PC-9 (cell line): ENCODE measurements around the gene TBATA. TPM values are rescaled to one million over a fixed set of nuclear protein-coding genes. Genes with fewer than 3 reads are reported as not detected.
A peak's percentile ranks its signal among the peaks of the same experiment; 100 is the strongest.

Source experiments
- BruUV-seq: library from RNA; stranded (reverse); fragments of 400-500 nt; replicated peaks from 2 replicates; lab custom pipeline; 2021; lab: Mats Ljungman, UMichigan
- CTCF ChIA-PET: fragments of 300-600 bp; sonication (Branson Sonifier 250); formaldehyde crosslinking; loops from one replicate; lab custom pipeline; 2022; ENCODE audit warnings: antibody characterized with exemption; lab: Charles Lee
- POLR2A ChIA-PET: fragments of 300-600 bp; sonication (Branson Sonifier 250); formaldehyde crosslinking; loops from one replicate; lab custom pipeline; 2022; ENCODE audit warnings: antibody characterized with exemption; ENCODE audit not compliant: unreplicated experiment; lab: Charles Lee
- DNase-seq, 2 experiments: peaks; one replicate each; pipeline versions ENCODE4 v3.0.0 to v3.0.0-alpha.2; 2015 to 2022; ENCODE audit warnings: mixed read lengths in 1 of 2
- H2AFZ ChIP-seq: fragments of 200-600 bp; sonication (generic); 2 replicates; pipeline ENCODE4 v1.8.1; 2017; ENCODE audit warnings: antibody characterized with exemption
- H3F3A ChIP-seq: fragments of 200-600 bp; sonication (generic); 2 replicates; pipeline ENCODE4 v1.8.1; 2017; ENCODE audit warnings: antibody characterized with exemption, mild to moderate bottlenecking, low read depth; ENCODE audit not compliant: insufficient read depth
- H3K27ac ChIP-seq: fragments of 200-600 bp; sonication (generic); 2 replicates; pipeline ENCODE4 v1.6.1; 2016; ENCODE audit warnings: mixed run types
- H3K27me3 ChIP-seq: fragments of 200-600 bp; sonication (generic); 2 replicates; pipeline ENCODE4 v1.6.1; 2016; ENCODE audit warnings: low read depth, mixed run types; ENCODE audit not compliant: insufficient read depth
- H3K36me3 ChIP-seq: fragments of 200-600 bp; sonication (generic); 2 replicates; pipeline ENCODE4 v1.6.1; 2016; ENCODE audit warnings: low read depth, mixed run types
- H3K4me1 ChIP-seq: fragments of 200-600 bp; sonication (generic); replicated peaks from 2 replicates; pipeline ENCODE4 v1.6.1; 2016; ENCODE audit warnings: mixed run types; ENCODE audit not compliant: insufficient read depth
- H3K4me2 ChIP-seq: fragments of 200-600 bp; sonication (generic); 2 replicates; pipeline ENCODE4 v1.6.1; 2017; ENCODE audit warnings: mixed run types
- H3K4me3 ChIP-seq: fragments of 200-600 bp; sonication (generic); 2 replicates; pipeline ENCODE4 v1.6.1; 2016; ENCODE audit warnings: mixed run types
- H3K79me2 ChIP-seq: fragments of 200-600 bp; sonication (generic); 2 replicates; pipeline ENCODE4 v1.6.1; 2017; ENCODE audit warnings: low read depth, mixed run types
- H3K9me2 ChIP-seq: fragments of 200-600 bp; sonication (generic); 2 replicates; pipeline ENCODE4 v1.8.1; 2017; ENCODE audit warnings: mild to moderate bottlenecking; ENCODE audit not compliant: insufficient read depth
- H3K9me3 ChIP-seq: fragments of 200-600 bp; sonication (generic); 2 replicates; pipeline ENCODE4 v1.8.1; 2016; ENCODE audit warnings: low read depth; ENCODE audit not compliant: insufficient read depth
- H4K20me1 ChIP-seq: fragments of 200-600 bp; sonication (generic); 2 replicates; pipeline ENCODE4 v1.8.1; 2017; ENCODE audit not compliant: insufficient read depth
- EZH2 ChIP-seq: fragments of 200-600 bp; sonication (generic); IDR thresholded peaks from 2 replicates; pipeline ENCODE4 v1.8.0; 2017; ENCODE audit warnings: antibody characterized with exemption, low read depth
- intact Hi-C: fragments of 100-400 bp; cut with micrococcal nuclease; formaldehyde crosslinking; loops from one replicate; pipeline ENCODE4 v1.10.0; 2022; ENCODE audit not compliant: unreplicated experiment
- total RNA-seq: library from RNA; stranded (reverse); gene quantifications from 2 replicates; pipeline ENCODE4 v1.2.3, GENCODE V29; 2021
- TF ChIP-seq, protein P1 (sequence below): fragments of 200-600 bp; sonication (generic); conservative IDR thresholded peaks from 2 replicates; pipeline ENCODE4 v1.6.1; 2017; ENCODE audit warnings: mixed run types, antibody characterized with exemption, mild to moderate bottlenecking, moderate library complexity

Gene TBATA
- total RNA-seq, 1 experiment from 2014 or later, result not detected

- no TSS peak for BruUV-seq
Measured at GRCh38 chr10:70779088-70779487, 6.1 kb downstream of the TBATA start.

DNA sequence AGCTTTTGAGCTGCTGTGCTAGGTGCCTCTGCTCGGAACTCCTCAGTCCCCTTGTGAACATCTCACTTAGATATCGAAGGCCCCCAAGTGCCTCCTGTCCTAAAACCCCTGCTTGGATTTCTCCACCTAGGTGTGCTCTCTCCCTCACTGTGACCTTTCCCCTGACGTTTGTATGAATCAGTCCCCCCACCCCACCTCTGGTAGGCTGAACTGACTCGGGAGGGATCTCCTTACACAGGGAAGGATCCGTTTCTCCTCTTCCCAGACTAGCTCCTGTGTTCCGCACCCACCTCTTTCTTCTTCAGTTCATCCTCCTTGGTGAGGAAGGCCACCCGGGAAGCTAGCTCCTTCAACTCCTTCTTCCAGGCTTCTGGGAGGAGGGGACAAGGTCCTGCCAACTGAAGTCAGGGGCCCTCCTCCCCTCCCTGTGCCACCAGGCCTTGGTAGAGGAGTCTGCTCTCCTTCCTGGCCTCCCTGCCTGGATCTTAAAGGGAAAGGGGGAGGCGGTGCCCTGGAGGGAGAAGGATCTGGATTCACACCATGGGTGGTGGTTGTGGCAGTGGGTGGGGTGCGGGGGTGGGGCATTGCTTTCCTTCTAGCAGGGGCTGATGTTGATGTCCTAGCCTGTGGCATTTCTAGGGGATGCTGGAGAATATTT lies 6.8 kb downstream of the TBATA start:
- H2AFZ ChIP-seq, result peak overlapping the region; percentile 78
- H3K9me3 ChIP-seq, result no peaks in the 10 kb centered on the region
- H3F3A ChIP-seq, result peaks cover 10% of the 10 kb centered on the region
- POLR2A ChIA-PET, result no interaction called here
- intact Hi-C loops, result no loop called here
- H3K4me1 ChIP-seq, result peaks cover 33% of the 10 kb centered on the region
- DNase-seq, result no peak
- no TSS peak for BruUV-seq
- H3K4me3 ChIP-seq, result no peak overlapping the region; the same call in 1 of the 2 replicates
- TF ChIP-seq EZH2, result no peak
- TF ChIP-seq, protein P1, sequence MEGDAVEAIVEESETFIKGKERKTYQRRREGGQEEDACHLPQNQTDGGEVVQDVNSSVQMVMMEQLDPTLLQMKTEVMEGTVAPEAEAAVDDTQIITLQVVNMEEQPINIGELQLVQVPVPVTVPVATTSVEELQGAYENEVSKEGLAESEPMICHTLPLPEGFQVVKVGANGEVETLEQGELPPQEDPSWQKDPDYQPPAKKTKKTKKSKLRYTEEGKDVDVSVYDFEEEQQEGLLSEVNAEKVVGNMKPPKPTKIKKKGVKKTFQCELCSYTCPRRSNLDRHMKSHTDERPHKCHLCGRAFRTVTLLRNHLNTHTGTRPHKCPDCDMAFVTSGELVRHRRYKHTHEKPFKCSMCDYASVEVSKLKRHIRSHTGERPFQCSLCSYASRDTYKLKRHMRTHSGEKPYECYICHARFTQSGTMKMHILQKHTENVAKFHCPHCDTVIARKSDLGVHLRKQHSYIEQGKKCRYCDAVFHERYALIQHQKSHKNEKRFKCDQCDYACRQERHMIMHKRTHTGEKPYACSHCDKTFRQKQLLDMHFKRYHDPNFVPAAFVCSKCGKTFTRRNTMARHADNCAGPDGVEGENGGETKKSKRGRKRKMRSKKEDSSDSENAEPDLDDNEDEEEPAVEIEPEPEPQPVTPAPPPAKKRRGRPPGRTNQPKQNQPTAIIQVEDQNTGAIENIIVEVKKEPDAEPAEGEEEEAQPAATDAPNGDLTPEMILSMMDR, result no peak
- H3K27me3 ChIP-seq, result no peaks in the 10 kb centered on the region
- CTCF ChIA-PET, result interaction anchor here (0.6 to 0.7 kb wide), 2 partner anchors 79 to 178 kb away, joined by 3 read pairs; no protein-coding TSS in a partner anchor
- H3K9me2 ChIP-seq, result no peaks in the 10 kb centered on the region
- H3K79me2 ChIP-seq, result no peaks in the 10 kb centered on the region
- H3K27ac ChIP-seq, result peak overlapping the region; percentile 49
- peak overlapping the region; percentile 69 for H3K4me2 ChIP-seq
- H4K20me1 ChIP-seq, result no peaks in the 10 kb centered on the region
- no peaks in the 10 kb centered on the region for H3K36me3 ChIP-seq

More at GRCh38 chr10:70779088-70779487, 6.1 kb downstream of the TBATA start:
- Histone ChIP-seq H3K9me2 (no peaks in the 10 kb centered on the region), H3K79me2 (no peaks in the 10 kb centered on the region), H3K4me2 (0 out of 2 replicates have a peak overlapping the region, but pooled peaks have one; percentile 37), H4K20me1 (no peaks in the 10 kb centered on the region), H3K36me3 (no peaks in the 10 kb centered on the region), H3K4me1 (peaks cover 33% of the 10 kb centered on the region), H3K27ac (0 out of 2 replicates have a peak overlapping the region, but pooled peaks have one; percentile 49), H3F3A (peaks cover 10% of the 10 kb centered on the region), H2AFZ (no peak overlapping the region), H3K9me3 (no peaks in the 10 kb centered on the region), H3K4me3 (no peak overlapping the region), H3K27me3 (no peaks in the 10 kb centered on the region)
- TF ChIP-seq, protein P1, result no peak
- TF ChIP-seq EZH2, result no peak
- CTCF ChIA-PET, result no interaction called here
- POLR2A ChIA-PET, result no interaction called here
- DNase-seq, result no peak
- intact Hi-C loops, result no loop called here

GRCh38 chr10:70777063-70777875 lies 7.9 kb downstream of the TBATA start:
- Histone ChIP-seq H3K9me2 (no peaks in the 10 kb centered on the region), H4K20me1 (no peaks in the 10 kb centered on the region), H3K4me1 (peaks cover 33% of the 10 kb centered on the region), H3K79me2 (no peaks in the 10 kb centered on the region), H3K27ac (no peak overlapping the region), H3K36me3 (no peaks in the 10 kb centered on the region), H2AFZ (no peak overlapping the region), H3K4me3 (no peak overlapping the region), H3K9me3 (no peaks in the 10 kb centered on the region), H3K27me3 (no peaks in the 10 kb centered on the region), H3K4me2 (peak overlapping the region; percentile 69), H3F3A (peaks cover 10% of the 10 kb centered on the region)
- no peak for TF ChIP-seq EZH2
- TF ChIP-seq, protein P1, result no peak
- POLR2A ChIA-PET, result no interaction called here
- intact Hi-C loops, result no loop called here
- DNase-seq, result no peak
- CTCF ChIA-PET, result interaction anchor here (0.6 kb wide), 1 partner anchor 90 kb away, joined by 5 read pairs; no protein-coding TSS in a partner anchor
- BruUV-seq, result no TSS peak
